GM19468 (cell line): ENCODE data around the gene POU6F1.

Experiments
- ATAC-seq: cut with Tn5 transposase; IDR thresholded peaks from one replicate; pipeline ENCODE4 v1.9.1; 2021; ENCODE audit warnings: mild to moderate bottlenecking, moderate library complexity, moderate number of reproducible peaks; ENCODE audit not compliant: unreplicated experiment; ENCODE audit errors: extremely low read depth

Gene POU6F1

GRCh38 chr12:51172515-51173431 is 45.1 kb downstream of the POU6F1 start, which contains the start of gene TFCP2:
TFCP2 (minus strand) TSS chr12:51173135; CDS start chr12:51172422, 713 bp downstream.
- ATAC-seq, result peak; percentile 83

GRCh38 chr12:51171884-51172514 is 45.9 kb downstream of the POU6F1 start:
- no peak for ATAC-seq

GRCh38 chr12:51163795-51164194 is 54.1 kb downstream of the POU6F1 start:
- ATAC-seq, result no peak

- no peak for ATAC-seq
Measured at GRCh38 chr12:51162217-51162616, 55.6 kb downstream of the POU6F1 start.

GRCh38 chr12:51160814-51161459 is 56.9 kb downstream of the POU6F1 start:
- ATAC-seq, result no peak

- ATAC-seq, result no peak
Measured at GRCh38 chr12:51156245-51156765, 61.6 kb downstream of the POU6F1 start.

GRCh38 chr12:51152953-51153352 is 64.9 kb downstream of the POU6F1 start:
- no peak for ATAC-seq

- ATAC-seq, result no peak
Measured at GRCh38 chr12:51150777-51151176, 67.1 kb downstream of the POU6F1 start.

- no peak for ATAC-seq
Measured at GRCh38 chr12:51147309-51147708, 70.6 kb downstream of the POU6F1 start.

- no peak for ATAC-seq
Measured at GRCh38 chr12:51139292-51139844, 78.5 kb downstream of the POU6F1 start.
